Mesothelial cell of epicardium (in vitro differentiated cells): ENCODE data around the gene BCL6B. TPM values are rescaled to one million over a fixed set of nuclear protein-coding genes. Genes with fewer than 3 reads are reported as not detected.

ENCODE experiments used
- DNase-seq, 2 experiments: peaks; one replicate each; pipeline ENCODE4 v3.0.0; 2021; ENCODE audit warnings: low spot score in 2 of 2; ENCODE audit not compliant: unreplicated experiment in 2 of 2
- H3K27ac Mint-ChIP-seq: 2 replicates; pipeline ENCODE4 v1.8.0; 2021; ENCODE audit warnings: mixed read lengths
- H3K27me3 Mint-ChIP-seq: 2 replicates; pipeline ENCODE4 v1.8.0; 2021; ENCODE audit warnings: low read depth, mixed read lengths
- H3K36me3 Mint-ChIP-seq: 2 replicates; pipeline ENCODE4 v1.8.0; 2021; ENCODE audit warnings: mixed read lengths
- H3K4me1 Mint-ChIP-seq: 2 replicates; pipeline ENCODE4 v1.8.0; 2021; ENCODE audit warnings: mixed read lengths
- H3K4me3 Mint-ChIP-seq: 2 replicates; pipeline ENCODE4 v1.8.0; 2021; ENCODE audit warnings: mild to moderate bottlenecking, moderate library complexity, mixed read lengths
- H3K9me3 Mint-ChIP-seq: 2 replicates; pipeline ENCODE4 v1.8.0; 2021; ENCODE audit warnings: mixed read lengths
- CTCF ChIP-seq: fragments of 200-600 bp; sonication (generic); IDR thresholded peaks from one replicate; pipeline ENCODE4 v1.5.0; 2021; ENCODE audit warnings: antibody characterized with exemption; ENCODE audit not compliant: unreplicated experiment
- total RNA-seq: library from RNA; stranded (reverse); gene quantifications from 3 replicates; pipeline ENCODE4 v1.2.1, GENCODE V29; 2021

BCL6B gene
- total RNA-seq, 1 donor from 2014 or later, result not detected

- TF ChIP-seq CTCF, result no peak
- H3K36me3 Mint-ChIP-seq, result peaks cover 2% of the 10 kb centered on the region
- no peak for DNase-seq
- H3K27me3 Mint-ChIP-seq, result peaks cover 32% of the 10 kb centered on the region
- H3K4me3 Mint-ChIP-seq, result no peak overlapping the region
- H3K4me1 Mint-ChIP-seq, result no peaks in the 10 kb centered on the region
- H3K27ac Mint-ChIP-seq, result no peak overlapping the region
- peaks cover 11% of the 10 kb centered on the region for H3K9me3 Mint-ChIP-seq
These were observed 44.3 kb downstream of the BCL6B start for GRCh38 chr17:7067198-7067597.

GRCh38 chr17:7068268-7068667, 45.4 kb downstream of the BCL6B start:
- no peak overlapping the region for H3K4me3 Mint-ChIP-seq

GRCh38 chr17:7070712-7071111, 47.9 kb downstream of the BCL6B start:
- no peak for DNase-seq

More at GRCh38 chr17:7068268-7068667, 45.4 kb downstream of the BCL6B start:
- no peak for TF ChIP-seq CTCF
- no peak overlapping the region for H3K27ac Mint-ChIP-seq
- H3K36me3 Mint-ChIP-seq, result peaks cover 2% of the 10 kb centered on the region
- H3K27me3 Mint-ChIP-seq, result peaks cover 34% of the 10 kb centered on the region
- H3K9me3 Mint-ChIP-seq, result peaks cover 11% of the 10 kb centered on the region
- no peak for DNase-seq
- no peaks in the 10 kb centered on the region for H3K4me1 Mint-ChIP-seq

GRCh38 chr17:7072406-7072805, 49.6 kb downstream of the BCL6B start:
- Mint-ChIP-seq H3K27ac (no peak overlapping the region), H3K36me3 (peaks cover 2% of the 10 kb centered on the region), H3K27me3 (peaks cover 17% of the 10 kb centered on the region), H3K4me3 (no peak overlapping the region), H3K4me1 (no peaks in the 10 kb centered on the region), H3K9me3 (peaks cover 11% of the 10 kb centered on the region)
- TF ChIP-seq CTCF, result no peak
- no peak for DNase-seq

More at GRCh38 chr17:7070712-7071111, 47.9 kb downstream of the BCL6B start:
- no peak for TF ChIP-seq CTCF
- no peaks in the 10 kb centered on the region for H3K4me1 Mint-ChIP-seq
- H3K27me3 Mint-ChIP-seq, result peaks cover 20% of the 10 kb centered on the region
- peaks cover 2% of the 10 kb centered on the region for H3K36me3 Mint-ChIP-seq
- no peak overlapping the region for H3K27ac Mint-ChIP-seq
- peaks cover 11% of the 10 kb centered on the region for H3K9me3 Mint-ChIP-seq
- no peak overlapping the region for H3K4me3 Mint-ChIP-seq

- Mint-ChIP-seq H3K4me1 (no peaks in the 10 kb centered on the region), H3K9me3 (no peaks in the 10 kb centered on the region), H3K27me3 (peaks cover 18% of the 10 kb centered on the region), H3K4me3 (no peak overlapping the region), H3K36me3 (no peaks in the 10 kb centered on the region), H3K27ac (no peak overlapping the region)
- no peak for TF ChIP-seq CTCF
- no peak for DNase-seq
These were observed 52.1 kb downstream of the BCL6B start for GRCh38 chr17:7074931-7075330.

GRCh38 chr17:7077911-7078546, 55.2 kb downstream of the BCL6B start:
- no peaks in the 10 kb centered on the region for H3K36me3 Mint-ChIP-seq
- no peak for TF ChIP-seq CTCF
- no peak overlapping the region for H3K27ac Mint-ChIP-seq
- H3K4me1 Mint-ChIP-seq, result no peaks in the 10 kb centered on the region
- no peak overlapping the region for H3K4me3 Mint-ChIP-seq
- no peak for DNase-seq
- peaks cover 12% of the 10 kb centered on the region for H3K27me3 Mint-ChIP-seq
- peaks cover 6% of the 10 kb centered on the region for H3K9me3 Mint-ChIP-seq
